PFSK-1 (cell line): Measurements from ENCODE around the gene G6PC3.

ENCODE experiments used
- POLR2AphosphoS5 ChIP-seq: IDR thresholded peaks from 2 replicates; pipeline ENCODE4 v1.6.1; 2012; ENCODE audit warnings: low read depth, mild to moderate bottlenecking, control low read depth, low read length, moderate library complexity
- REST ChIP-seq, 2 experiments: IDR thresholded peaks; 2 replicates each; pipeline versions ENCODE4 v1.6.1 to v1.8.0; 2011 to 2012; ENCODE audit warnings: low read depth in 2 of 2, low read length in 2 of 2, control low read depth in 1 of 2, inconsistent platforms in 1 of 2, mild to moderate bottlenecking in 1 of 2, moderate library complexity in 1 of 2; ENCODE audit not compliant: insufficient read depth in 1 of 2
- SIN3A ChIP-seq: IDR thresholded peaks from 2 replicates; pipeline ENCODE4 v1.6.1; 2012; ENCODE audit warnings: mild to moderate bottlenecking, low read length, moderate library complexity, borderline replicate concordance; ENCODE audit not compliant: insufficient read depth
- TAF1 ChIP-seq: IDR thresholded peaks from 2 replicates; pipeline ENCODE4 v1.6.1; 2012; ENCODE audit warnings: low read length, control low read depth, borderline replicate concordance; ENCODE audit not compliant: insufficient read depth

GRCh38 chr17:44123356-44124117 is 53.0 kb downstream of the G6PC3 start, which contains the start of gene HDAC5:
- TF ChIP-seq POLR2AphosphoS5: peak; percentile 93
- TF ChIP-seq REST (IDR thresholded peaks at IDR 0.05; ENCODE audit: insufficient read depth in 1 of 2, low read depth in 2 of 2, low read length in 2 of 2): no peak
- TF ChIP-seq TAF1: peak; percentile 71; the same call in 1 of the 2 replicates
- 0 out of 2 replicates have a peak, but pooled peaks have one; percentile 32 for TF ChIP-seq SIN3A
